GM12891 (cell line): ENCODE results near the gene NFKBIE.

ENCODE experiments used
- DNase-seq: peaks from one replicate; pipeline ENCODE4 v3.0.0; 2011; ENCODE audit warnings: low spot score; ENCODE audit not compliant: insufficient read length
- FAIRE-seq: peaks from 2 replicates; lab custom pipeline; 2011; peaks lifted over from hg19 to GRCh38; lab: Jason Lieb, UNC
- PAX5 ChIP-seq: IDR thresholded peaks from 2 replicates; pipeline ENCODE4 v1.6.1; 2011; ENCODE audit warnings: low read length, moderate library complexity, mild to moderate bottlenecking; ENCODE audit not compliant: insufficient read depth, severe bottlenecking
- POLR2A ChIP-seq: IDR thresholded peaks from 2 replicates; pipeline ENCODE4 v1.6.1; 2011; ENCODE audit warnings: low read depth, low read length, control low read depth
- POLR2AphosphoS5 ChIP-seq: IDR thresholded peaks from 2 replicates; pipeline ENCODE4 v1.6.1; 2011; ENCODE audit warnings: low read depth, low read length, control low read depth
- POU2F2 ChIP-seq: IDR thresholded peaks from 2 replicates; pipeline ENCODE4 v1.6.1; 2011; ENCODE audit warnings: low read depth, mild to moderate bottlenecking, control low read depth, low read length, moderate library complexity
- SPI1 ChIP-seq: IDR thresholded peaks from 2 replicates; pipeline ENCODE4 v1.6.1; 2011; ENCODE audit warnings: low read depth, low read length, control low read depth
- TAF1 ChIP-seq: IDR thresholded peaks from 2 replicates; pipeline ENCODE4 v1.6.1; 2011; ENCODE audit warnings: low read depth, low read length, control low read depth

NFKBIE gene

GRCh38 chr6:44224029-44224964, 41.1 kb downstream of the NFKBIE start:
- FAIRE-seq (peak; percentile 56), DNase-seq (no peak)
- TF ChIP-seq PAX5 (no peak), POU2F2 (no peak), SPI1 (no peak), TAF1 (no peak), POLR2A (no peak), POLR2AphosphoS5 (no peak)

- FAIRE-seq (peak; percentile 87), DNase-seq (peak; percentile 90)
- TF ChIP-seq PAX5 (no peak), SPI1 (no peak), POU2F2 (no peak), POLR2AphosphoS5 (no peak), POLR2A (no peak), TAF1 (no peak)
Measured at GRCh38 chr6:44223319-44224028, 41.9 kb downstream of the NFKBIE start, which contains the start of gene SLC29A1. Gene SLC29A1, plus strand, starts transcription at chr6:44223595. Its CDS starts 3,719 bp downstream, at chr6:44227314.

- DNase-seq (no peak), FAIRE-seq (no peak)
- TF ChIP-seq TAF1 (no peak), POLR2AphosphoS5 (no peak), PAX5 (no peak), POLR2A (no peak), POU2F2 (no peak), SPI1 (no peak)
Measured at GRCh38 chr6:44222486-44223318, 42.6 kb downstream of the NFKBIE start.

- no peak for TF ChIP-seq TAF1
- no peak for TF ChIP-seq SPI1
- TF ChIP-seq POLR2AphosphoS5: no peak
- TF ChIP-seq POU2F2: no peak
- TF ChIP-seq POLR2A: no peak
- no peak for TF ChIP-seq PAX5
- DNase-seq: no peak
- no peak for FAIRE-seq
Measured at GRCh38 chr6:44221961-44222335, 43.4 kb downstream of the NFKBIE start.

- FAIRE-seq (peak; percentile 59), DNase-seq (peak; percentile 75)
- TF ChIP-seq SPI1 (no peak), TAF1 (no peak), PAX5 (no peak), POLR2A (no peak), POLR2AphosphoS5 (no peak), POU2F2 (0 out of 2 replicates have a peak, but pooled peaks have one; percentile 18)
Measured at GRCh38 chr6:44221291-44221960, 43.9 kb downstream of the NFKBIE start.

DNA sequence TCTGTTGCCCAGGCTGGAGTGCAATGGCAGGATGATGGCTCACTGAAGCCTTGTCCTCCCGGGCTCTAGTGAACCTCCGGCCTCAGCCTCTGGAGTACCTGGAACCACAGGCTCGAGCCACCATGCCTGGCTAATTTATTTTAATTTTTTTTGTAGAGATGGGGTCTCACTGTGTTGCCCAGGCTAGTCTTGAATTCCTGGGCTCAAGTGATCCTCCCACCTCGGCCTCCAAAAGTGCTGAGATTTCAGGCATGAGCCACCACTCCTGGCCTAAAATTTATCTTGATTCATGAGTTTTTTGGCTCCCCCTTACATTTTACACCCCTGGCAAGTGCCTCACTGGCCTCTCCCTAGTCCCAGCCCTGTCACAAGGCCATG, 44.4 kb downstream of the NFKBIE start:
- TF ChIP-seq TAF1 (no peak), POLR2AphosphoS5 (no peak), POLR2A (no peak), POU2F2 (no peak), PAX5 (no peak), SPI1 (no peak)
- FAIRE-seq: no peak

DNA sequence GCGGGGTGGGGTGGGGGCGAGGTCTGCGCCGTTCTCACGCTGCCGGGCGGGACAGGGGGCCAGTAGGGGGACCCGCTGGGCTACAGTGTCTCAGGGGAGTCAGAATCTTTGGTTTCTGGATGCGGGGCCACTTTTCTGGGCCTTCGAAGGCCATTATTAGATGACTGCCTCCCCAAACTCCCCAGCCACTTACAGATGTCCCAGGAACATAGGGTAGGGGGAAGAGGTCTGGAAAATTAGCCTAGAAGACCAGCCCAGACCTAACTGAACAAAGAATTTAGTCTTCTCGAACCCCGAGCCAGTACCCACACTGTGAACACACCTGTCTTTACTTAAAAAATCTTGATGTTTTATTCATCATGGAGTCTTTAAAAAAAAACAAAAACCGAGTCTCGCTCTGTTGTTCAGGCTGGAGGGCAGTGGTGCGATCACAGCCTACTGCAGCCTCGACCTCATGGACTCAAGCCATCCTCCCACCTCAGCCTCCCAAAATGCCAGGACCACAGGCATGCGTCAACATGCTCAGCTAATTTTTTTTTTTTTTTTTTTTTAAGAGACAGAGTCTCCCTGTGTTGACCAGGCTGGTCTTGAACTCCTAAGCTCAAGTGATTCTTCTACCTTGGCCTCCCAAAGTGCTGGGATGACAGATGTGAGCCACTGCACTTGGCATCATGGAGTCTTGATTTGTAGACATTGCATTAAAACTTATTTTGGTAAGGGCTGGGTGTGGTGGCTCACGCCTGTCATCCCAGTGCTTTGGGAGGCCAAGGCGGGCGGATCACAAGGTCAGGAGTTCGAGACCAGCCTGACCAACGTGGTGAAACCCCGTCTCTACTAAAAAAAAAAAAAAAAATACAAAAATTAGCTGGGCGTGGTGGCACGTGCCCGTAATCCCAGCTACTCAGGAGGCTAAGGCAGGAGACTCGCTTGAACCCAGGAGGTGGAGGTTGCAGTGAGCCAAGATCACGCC, 45.3 kb downstream of the NFKBIE start:
- TF ChIP-seq PAX5: no peak
- no peak for TF ChIP-seq POLR2A
- no peak for TF ChIP-seq POU2F2
- TF ChIP-seq POLR2AphosphoS5: no peak
- no peak for TF ChIP-seq TAF1
- TF ChIP-seq SPI1: no peak
- FAIRE-seq: no peak

More for the DNA sequence above, 44.4 kb downstream of the NFKBIE start:
- no peak for DNase-seq

More for the DNA sequence above, 45.3 kb downstream of the NFKBIE start:
- no peak for DNase-seq
